ENCODE data around the gene NFIB. TPM values are rescaled to one million over a fixed set of nuclear protein-coding genes. Genes with fewer than 3 reads are reported as not detected.

The NFIB gene
- total and polyA plus RNA-seq, 10 of the 15 experiments (the other 5 are each of a cell fraction or from before 2014, with no cell fraction given), result under 0.01 to 0.19 (median 0.05) TPM; not detected in 3

DNA sequence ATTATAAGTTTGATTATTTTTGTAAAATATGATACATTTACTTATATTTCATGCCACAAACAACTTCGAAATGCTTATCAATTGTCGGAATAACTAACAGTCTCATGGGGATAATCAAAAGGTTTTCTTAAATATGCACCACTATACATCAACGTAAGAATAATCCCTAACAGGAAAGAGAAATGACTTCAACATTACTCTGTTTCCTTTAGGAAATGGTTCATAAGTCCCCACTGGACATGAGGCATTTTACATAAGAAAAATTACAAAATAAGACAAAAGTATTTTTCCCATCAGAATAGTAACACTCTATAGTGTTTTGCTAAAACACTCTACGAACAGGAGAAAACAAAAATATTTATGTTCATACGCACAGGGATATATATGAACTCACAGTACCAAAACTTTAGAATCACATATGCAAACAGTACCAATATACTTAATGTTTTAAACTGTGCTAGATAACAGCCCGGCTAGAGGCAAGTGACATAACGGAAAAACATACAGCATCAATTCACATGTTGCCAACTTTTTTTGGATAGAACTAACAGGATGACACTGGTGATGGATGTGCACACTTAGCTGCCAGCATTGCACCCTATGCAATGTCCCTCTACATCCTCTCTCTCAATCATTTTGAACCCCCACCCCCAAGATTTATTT lies 120.5 kb downstream of the NFIB start:
- ChIA-PET POLR2A (no interaction called here), SMC1A (ENCODE audit: uncharacterized antibody, unreplicated experiment) (no interaction called here), RAD21 (ENCODE audit: unreplicated experiment) (no interaction called here), CTCF (no interaction called here)
- no peaks in the 10 kb centered on the region for H4K20me1 ChIP-seq (ENCODE audit: control insufficient read depth, insufficient read depth)
- H3K27ac ChIP-seq (ENCODE audit: control insufficient read depth, insufficient read depth), result no peak overlapping the region
- DNase-seq (ENCODE audit: low read depth, low spot score), result no peak
- H3K4me3 ChIP-seq, result no peak overlapping the region
- H3K4me2 ChIP-seq (ENCODE audit: control insufficient read depth, insufficient read depth), result no peak overlapping the region
- no peaks in the 10 kb centered on the region for H3K9me3 ChIP-seq (replicated peaks; ENCODE audit: control insufficient read depth, insufficient read depth, low read length)
- in situ Hi-C loops (cut with MboI), result no loop called here
- no peaks in the 10 kb centered on the region for H3K79me2 ChIP-seq (ENCODE audit: control insufficient read depth, insufficient read depth, low read length)
- FAIRE-seq, result no peak
- no TSS peak for BruUV-seq (replicated peaks)
- no peak for ATAC-seq
- no peaks in the 10 kb centered on the region for H3K4me1 ChIP-seq (ENCODE audit: control insufficient read depth, insufficient read depth, low read length)
- intact Hi-C loops (cut with micrococcal nuclease; ENCODE audit: unreplicated experiment), result no loop called here
- 16% methylated on average over 7 of the region's 7 CpGs for WGBS (ENCODE audit: insufficient coverage, insufficient replicate concordance, low lambda C conversion rate, missing lambda C conversion rate)
- no peak overlapping the region for H2AFZ ChIP-seq (ENCODE audit: control insufficient read depth, low read depth, low read length)
- H3K9ac ChIP-seq (ENCODE audit: control insufficient read depth, insufficient read depth, low read length), result no peak overlapping the region
- no peaks in the 10 kb centered on the region for H3K36me3 ChIP-seq (ENCODE audit: control insufficient read depth in 2 of 2, insufficient read depth in 2 of 2, low read length in 1 of 2)
- H3K27me3 ChIP-seq (replicated peaks in 1 of 2; ENCODE audit: control insufficient read depth in 2 of 2, insufficient read depth in 2 of 2, low read length in 1 of 2), result no peaks in the 10 kb centered on the region
- no peak for TF ChIP-seq NFIC (IDR thresholded peaks at IDR 0.05; ENCODE audit: low read depth, low read length)
- TF ChIP-seq, protein P1, sequence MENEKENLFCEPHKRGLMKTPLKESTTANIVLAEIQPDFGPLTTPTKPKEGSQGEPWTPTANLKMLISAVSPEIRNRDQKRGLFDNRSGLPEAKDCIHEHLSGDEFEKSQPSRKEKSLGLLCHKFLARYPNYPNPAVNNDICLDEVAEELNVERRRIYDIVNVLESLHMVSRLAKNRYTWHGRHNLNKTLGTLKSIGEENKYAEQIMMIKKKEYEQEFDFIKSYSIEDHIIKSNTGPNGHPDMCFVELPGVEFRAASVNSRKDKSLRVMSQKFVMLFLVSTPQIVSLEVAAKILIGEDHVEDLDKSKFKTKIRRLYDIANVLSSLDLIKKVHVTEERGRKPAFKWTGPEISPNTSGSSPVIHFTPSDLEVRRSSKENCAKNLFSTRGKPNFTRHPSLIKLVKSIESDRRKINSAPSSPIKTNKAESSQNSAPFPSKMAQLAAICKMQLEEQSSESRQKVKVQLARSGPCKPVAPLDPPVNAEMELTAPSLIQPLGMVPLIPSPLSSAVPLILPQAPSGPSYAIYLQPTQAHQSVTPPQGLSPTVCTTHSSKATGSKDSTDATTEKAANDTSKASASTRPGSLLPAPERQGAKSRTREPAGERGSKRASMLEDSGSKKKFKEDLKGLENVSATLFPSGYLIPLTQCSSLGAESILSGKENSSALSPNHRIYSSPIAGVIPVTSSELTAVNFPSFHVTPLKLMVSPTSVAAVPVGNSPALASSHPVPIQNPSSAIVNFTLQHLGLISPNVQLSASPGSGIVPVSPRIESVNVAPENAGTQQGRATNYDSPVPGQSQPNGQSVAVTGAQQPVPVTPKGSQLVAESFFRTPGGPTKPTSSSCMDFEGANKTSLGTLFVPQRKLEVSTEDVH (IDR thresholded peaks at IDR 0.05; ENCODE audit: low read depth, partially characterized antibody), result no peak
- TF ChIP-seq, protein P2, sequence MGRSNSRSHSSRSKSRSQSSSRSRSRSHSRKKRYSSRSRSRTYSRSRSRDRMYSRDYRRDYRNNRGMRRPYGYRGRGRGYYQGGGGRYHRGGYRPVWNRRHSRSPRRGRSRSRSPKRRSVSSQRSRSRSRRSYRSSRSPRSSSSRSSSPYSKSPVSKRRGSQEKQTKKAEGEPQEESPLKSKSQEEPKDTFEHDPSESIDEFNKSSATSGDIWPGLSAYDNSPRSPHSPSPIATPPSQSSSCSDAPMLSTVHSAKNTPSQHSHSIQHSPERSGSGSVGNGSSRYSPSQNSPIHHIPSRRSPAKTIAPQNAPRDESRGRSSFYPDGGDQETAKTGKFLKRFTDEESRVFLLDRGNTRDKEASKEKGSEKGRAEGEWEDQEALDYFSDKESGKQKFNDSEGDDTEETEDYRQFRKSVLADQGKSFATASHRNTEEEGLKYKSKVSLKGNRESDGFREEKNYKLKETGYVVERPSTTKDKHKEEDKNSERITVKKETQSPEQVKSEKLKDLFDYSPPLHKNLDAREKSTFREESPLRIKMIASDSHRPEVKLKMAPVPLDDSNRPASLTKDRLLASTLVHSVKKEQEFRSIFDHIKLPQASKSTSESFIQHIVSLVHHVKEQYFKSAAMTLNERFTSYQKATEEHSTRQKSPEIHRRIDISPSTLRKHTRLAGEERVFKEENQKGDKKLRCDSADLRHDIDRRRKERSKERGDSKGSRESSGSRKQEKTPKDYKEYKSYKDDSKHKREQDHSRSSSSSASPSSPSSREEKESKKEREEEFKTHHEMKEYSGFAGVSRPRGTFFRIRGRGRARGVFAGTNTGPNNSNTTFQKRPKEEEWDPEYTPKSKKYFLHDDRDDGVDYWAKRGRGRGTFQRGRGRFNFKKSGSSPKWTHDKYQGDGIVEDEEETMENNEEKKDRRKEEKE (IDR thresholded peaks at IDR 0.05), result no peak
- no peak for TF ChIP-seq TCF3 (IDR thresholded peaks at IDR 0.05; ENCODE audit: borderline replicate concordance, insufficient read depth, low read depth, low read length)
- TF ChIP-seq POLR2AphosphoS5 (IDR thresholded peaks at IDR 0.05; ENCODE audit: low read length), result no peak
- TF ChIP-seq, protein P3, sequence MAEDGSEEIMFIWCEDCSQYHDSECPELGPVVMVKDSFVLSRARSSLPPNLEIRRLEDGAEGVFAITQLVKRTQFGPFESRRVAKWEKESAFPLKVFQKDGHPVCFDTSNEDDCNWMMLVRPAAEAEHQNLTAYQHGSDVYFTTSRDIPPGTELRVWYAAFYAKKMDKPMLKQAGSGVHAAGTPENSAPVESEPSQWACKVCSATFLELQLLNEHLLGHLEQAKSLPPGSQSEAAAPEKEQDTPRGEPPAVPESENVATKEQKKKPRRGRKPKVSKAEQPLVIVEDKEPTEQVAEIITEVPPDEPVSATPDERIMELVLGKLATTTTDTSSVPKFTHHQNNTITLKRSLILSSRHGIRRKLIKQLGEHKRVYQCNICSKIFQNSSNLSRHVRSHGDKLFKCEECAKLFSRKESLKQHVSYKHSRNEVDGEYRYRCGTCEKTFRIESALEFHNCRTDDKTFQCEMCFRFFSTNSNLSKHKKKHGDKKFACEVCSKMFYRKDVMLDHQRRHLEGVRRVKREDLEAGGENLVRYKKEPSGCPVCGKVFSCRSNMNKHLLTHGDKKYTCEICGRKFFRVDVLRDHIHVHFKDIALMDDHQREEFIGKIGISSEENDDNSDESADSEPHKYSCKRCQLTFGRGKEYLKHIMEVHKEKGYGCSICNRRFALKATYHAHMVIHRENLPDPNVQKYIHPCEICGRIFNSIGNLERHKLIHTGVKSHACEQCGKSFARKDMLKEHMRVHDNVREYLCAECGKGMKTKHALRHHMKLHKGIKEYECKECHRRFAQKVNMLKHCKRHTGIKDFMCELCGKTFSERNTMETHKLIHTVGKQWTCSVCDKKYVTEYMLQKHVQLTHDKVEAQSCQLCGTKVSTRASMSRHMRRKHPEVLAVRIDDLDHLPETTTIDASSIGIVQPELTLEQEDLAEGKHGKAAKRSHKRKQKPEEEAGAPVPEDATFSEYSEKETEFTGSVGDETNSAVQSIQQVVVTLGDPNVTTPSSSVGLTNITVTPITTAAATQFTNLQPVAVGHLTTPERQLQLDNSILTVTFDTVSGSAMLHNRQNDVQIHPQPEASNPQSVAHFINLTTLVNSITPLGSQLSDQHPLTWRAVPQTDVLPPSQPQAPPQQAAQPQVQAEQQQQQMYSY (CRISPR knock-in tag; IDR thresholded peaks at IDR 0.05), result no peak
- TF ChIP-seq, protein P4, sequence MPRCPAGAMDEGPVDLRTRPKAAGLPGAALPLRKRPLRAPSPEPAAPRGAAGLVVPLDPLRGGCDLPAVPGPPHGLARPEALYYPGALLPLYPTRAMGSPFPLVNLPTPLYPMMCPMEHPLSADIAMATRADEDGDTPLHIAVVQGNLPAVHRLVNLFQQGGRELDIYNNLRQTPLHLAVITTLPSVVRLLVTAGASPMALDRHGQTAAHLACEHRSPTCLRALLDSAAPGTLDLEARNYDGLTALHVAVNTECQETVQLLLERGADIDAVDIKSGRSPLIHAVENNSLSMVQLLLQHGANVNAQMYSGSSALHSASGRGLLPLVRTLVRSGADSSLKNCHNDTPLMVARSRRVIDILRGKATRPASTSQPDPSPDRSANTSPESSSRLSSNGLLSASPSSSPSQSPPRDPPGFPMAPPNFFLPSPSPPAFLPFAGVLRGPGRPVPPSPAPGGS (IDR thresholded peaks at IDR 0.05; ENCODE audit: borderline replicate concordance, insufficient read depth, low read depth, low read length, poor library complexity, severe bottlenecking), result no peak
- TF ChIP-seq, protein P5, sequence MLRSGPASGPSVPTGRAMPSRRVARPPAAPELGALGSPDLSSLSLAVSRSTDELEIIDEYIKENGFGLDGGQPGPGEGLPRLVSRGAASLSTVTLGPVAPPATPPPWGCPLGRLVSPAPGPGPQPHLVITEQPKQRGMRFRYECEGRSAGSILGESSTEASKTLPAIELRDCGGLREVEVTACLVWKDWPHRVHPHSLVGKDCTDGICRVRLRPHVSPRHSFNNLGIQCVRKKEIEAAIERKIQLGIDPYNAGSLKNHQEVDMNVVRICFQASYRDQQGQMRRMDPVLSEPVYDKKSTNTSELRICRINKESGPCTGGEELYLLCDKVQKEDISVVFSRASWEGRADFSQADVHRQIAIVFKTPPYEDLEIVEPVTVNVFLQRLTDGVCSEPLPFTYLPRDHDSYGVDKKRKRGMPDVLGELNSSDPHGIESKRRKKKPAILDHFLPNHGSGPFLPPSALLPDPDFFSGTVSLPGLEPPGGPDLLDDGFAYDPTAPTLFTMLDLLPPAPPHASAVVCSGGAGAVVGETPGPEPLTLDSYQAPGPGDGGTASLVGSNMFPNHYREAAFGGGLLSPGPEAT (IDR thresholded peaks at IDR 0.05; ENCODE audit: low read depth), result no peak
- no peak for TF ChIP-seq SP1 (IDR thresholded peaks at IDR 0.05; ENCODE audit: low read depth, low read length)

Data from GM12878 (cell line).